GM21381 (cell line): ENCODE results near the gene SH3PXD2B.
A peak's percentile ranks its signal among the peaks of the same experiment; 100 is the strongest.
"Not testable (repeated sequence)": the region's sequence is repeated elsewhere in the genome, so short reads cannot be mapped to it uniquely, and the experiment has no call there.

Source experiments
- ATAC-seq: cut with Tn5 transposase; IDR thresholded peaks from one replicate; pipeline ENCODE4 v1.9.1; 2021; ENCODE audit warnings: mild to moderate bottlenecking, moderate library complexity; ENCODE audit not compliant: unreplicated experiment

The SH3PXD2B gene

DNA sequence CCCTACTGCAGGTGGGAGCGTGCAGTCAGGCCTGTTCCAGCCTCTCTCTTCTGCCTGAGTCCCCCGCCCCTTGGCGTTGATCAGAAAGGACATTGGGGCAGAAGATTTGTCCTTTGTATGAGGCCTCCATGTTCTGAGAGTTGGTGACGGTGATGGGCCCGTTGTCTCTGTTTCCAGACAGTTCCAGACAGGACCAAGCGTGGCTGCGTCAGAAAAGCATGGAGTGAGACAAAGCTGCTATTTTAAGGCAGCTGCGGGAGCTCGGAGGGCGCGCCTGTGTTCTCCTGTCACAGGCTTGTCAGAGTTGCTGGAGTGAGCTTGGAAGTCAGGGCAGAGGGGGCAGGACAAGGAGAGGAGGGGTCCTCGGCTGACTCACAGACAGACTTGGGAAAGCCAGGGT lies 32.1 kb upstream of the SH3PXD2B start:
- ATAC-seq = no peak

GRCh38 chr5:172485511-172486202 lies 31.3 kb upstream of the SH3PXD2B start:
- no peak for ATAC-seq

DNA sequence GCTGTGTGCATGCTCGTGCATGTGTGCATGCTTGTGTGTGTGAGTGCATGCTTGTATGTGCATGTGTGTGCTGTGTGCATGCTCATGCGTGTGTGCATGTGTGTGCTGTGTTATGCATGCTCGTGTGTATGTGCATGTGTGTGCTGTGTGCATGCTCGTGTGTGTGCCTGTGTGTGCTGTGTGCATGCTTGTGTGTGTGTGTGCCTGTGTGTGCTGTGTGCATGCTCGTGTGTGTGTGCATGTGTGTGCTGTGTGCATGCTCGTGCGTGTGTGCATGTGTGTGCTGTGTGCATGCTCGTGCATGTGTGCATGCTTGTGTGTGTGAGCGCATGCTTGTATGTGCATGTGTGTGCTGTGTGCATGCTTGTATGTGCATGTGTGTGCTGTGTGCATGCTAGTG lies 30.3 kb upstream of the SH3PXD2B start:
- ATAC-seq = no peak

DNA sequence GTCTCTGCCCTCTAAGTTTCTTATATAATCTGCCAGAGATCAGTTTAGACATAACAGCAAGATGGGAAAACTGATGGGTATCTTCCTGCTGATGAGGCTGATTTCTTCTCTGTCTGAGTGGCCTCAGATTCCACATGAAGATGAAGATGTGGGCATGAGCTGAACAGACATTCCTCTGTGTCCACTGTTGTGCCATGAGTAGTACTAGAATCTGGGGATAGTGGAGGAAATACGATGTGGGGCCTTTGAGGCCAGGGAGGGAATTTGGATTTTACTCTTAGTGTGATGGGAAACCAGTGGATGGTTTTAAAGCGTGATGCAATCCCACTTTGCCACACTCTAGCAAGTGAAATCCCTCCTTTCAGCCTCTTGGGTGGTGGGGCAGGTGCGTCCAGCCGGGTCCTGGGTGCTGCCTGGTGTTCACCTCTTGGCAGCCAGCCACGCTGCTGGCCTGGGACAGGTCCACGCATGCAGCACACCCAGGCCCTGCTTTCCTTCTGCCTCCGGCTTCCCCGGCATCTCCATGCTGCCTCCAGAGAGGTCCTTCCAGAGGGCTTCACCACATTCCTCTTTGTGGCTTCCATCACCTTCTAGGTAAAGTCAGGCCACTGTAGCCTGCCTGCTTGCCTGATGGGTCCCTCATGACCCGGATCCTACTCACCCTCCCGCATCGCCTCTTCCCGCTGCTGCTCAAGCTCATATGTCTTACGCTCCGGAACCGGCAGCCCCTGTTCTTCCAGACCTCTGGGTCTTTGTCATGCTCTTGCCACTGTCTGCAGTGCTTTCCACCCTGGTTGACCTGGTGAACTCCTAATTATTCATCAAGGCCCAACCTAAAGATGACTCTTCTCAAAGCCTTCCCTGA lies 28.1 kb upstream of the SH3PXD2B start:
- ATAC-seq = no peak

- ATAC-seq = no peak
These were observed 26.9 kb upstream of the SH3PXD2B start for GRCh38 chr5:172481011-172481800.

- no peak for ATAC-seq
These were observed 25.4 kb upstream of the SH3PXD2B start for GRCh38 chr5:172479784-172480115.

GRCh38 chr5:172479034-172479783 lies 24.9 kb upstream of the SH3PXD2B start:
- ATAC-seq = peak; percentile 74

DNA sequence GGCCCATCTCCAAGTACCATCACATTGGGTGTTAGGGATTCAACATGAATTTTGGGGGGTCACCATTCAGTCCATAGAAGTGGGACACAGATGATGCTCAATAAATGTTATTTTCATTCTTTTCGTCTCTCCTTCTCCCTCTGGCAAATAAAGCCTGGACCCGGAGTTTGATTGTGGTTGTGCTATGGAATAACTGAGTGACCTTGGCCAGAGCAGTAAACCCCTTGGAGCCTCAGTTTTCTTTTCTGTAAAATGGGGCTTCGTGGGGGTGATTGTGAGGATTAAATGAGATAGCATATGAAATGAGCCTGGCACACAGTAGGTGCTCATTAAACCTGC lies 24.3 kb upstream of the SH3PXD2B start:
- ATAC-seq = not testable (repeated sequence)

- no peak for ATAC-seq
These were observed 23.9 kb upstream of the SH3PXD2B start for GRCh38 chr5:172478256-172478655.

DNA sequence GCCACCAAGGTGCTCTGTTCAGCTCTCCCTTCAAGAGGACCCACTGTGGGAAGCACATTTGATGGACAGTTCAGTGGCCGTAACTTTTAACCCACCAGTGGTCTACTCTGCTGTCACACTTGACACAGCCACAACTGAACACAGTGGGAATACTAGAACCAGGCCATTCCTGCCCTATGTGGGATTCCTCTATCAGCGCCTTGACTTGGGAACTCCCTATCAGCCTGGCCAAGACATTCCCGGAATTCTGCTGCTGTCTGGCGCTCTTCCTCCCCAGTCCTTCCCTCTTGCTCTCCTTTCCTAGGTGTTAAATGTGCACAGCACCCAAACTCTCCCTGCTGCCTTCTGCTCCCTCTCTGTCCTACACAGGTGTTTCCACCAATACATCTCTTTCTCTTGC lies 23.1 kb upstream of the SH3PXD2B start:
- ATAC-seq = no peak

DNA sequence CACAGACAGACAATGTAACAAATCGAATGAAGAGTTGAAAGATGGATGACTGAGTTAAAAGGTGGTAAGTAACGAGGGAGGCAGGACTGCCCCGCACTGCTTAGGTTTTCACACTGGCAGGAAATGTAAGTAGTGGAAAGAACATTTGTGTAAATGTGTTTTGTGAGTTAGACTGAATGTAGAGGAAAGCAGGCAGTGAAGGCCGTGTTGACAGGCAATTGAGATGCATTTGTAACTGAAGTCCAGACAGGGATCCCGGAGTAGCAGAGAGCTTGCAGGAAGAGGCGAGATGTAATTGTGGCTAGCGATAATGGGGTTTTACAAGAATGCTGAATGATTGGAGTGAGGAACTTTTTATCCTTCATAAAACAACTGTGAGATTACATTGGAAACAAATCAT lies 20.0 kb upstream of the SH3PXD2B start:
- ATAC-seq = no peak

DNA sequence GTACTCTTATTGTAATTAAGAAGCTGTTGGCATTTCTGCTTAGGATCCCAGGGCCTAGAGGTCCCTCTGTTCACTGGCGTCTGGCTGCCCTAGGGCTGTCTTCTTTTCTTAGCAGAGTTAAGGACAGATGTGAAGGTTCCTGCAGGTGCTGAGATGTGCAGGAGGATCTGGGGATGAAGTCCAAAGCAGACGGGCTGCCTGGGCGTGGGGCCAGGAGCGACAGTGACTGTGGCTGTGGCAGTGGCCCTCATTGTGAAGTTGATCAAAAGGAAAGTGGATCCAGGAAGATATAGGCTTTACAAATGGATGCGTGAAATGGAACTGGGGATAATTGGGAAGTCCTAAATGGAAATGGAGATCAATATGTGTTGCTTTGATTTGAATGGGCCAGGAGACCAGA lies 19.1 kb upstream of the SH3PXD2B start:
- ATAC-seq = no peak

- no peak for ATAC-seq
These were observed 15.4 kb upstream of the SH3PXD2B start for GRCh38 chr5:172469697-172470096.

- no peak for ATAC-seq
These were observed 11.7 kb upstream of the SH3PXD2B start for GRCh38 chr5:172466062-172466461.

GRCh38 chr5:172463031-172463430 lies 8.7 kb upstream of the SH3PXD2B start:
- no peak for ATAC-seq

DNA sequence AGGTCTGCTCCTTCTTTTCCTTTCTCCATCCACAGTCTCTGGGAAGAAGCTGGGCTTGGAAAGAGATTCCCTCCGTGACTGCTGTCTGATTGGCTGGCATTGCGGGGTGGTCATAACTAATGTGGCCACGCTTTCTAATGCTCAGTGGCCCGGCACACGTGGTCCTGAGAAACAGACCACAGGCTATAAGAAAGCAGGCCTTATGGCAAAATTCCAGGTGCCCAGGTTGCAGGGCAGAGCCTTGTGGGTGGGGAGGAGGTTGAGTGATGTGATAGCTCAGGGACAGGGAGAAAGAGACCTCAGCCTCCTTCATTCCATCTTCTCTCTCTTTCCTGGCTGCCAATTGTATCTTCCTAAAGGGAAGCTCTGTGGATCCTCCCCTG lies 5.4 kb upstream of the SH3PXD2B start:
- ATAC-seq = no peak

DNA sequence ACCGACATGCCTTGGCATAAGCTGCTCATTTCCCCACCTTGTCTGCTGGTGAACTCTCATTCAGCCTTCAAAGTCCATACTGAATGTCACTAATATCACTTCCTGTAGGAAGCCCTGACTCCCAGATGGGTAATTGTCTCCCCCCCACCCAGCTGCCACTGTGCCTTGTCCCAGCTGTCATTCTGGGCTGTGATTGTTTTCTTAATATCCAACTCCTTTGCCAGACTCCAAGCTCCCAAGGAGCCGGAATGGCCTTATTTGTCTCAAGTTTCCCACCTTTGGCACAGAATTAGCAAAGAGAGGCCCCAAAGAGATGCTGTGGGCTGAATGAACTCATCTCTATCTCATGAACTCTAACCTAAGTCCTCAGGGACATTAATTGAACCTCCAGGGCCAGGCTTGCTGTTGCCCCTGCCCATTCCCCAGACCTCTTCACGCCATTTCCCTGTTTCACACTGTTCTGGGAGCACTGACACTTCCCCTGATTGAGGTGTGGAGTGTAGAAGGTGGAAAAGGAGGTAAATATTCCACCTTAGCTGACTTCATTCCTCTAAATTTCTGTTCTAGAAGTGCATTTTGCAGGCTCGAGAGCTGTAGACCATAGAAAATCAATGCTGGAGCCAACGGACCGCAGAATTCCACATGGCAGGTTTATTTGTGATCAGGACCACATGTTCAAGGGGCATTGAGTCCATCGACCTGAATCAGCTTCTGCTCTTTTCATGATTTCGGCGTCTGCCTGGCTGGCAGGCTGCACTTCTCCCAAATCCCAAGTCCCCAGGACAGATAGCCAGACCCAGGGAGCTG lies 4.9 kb upstream of the SH3PXD2B start:
- no peak for ATAC-seq

GRCh38 chr5:172456076-172456722 lies 1.9 kb upstream of the SH3PXD2B start:
- ATAC-seq = no peak

DNA sequence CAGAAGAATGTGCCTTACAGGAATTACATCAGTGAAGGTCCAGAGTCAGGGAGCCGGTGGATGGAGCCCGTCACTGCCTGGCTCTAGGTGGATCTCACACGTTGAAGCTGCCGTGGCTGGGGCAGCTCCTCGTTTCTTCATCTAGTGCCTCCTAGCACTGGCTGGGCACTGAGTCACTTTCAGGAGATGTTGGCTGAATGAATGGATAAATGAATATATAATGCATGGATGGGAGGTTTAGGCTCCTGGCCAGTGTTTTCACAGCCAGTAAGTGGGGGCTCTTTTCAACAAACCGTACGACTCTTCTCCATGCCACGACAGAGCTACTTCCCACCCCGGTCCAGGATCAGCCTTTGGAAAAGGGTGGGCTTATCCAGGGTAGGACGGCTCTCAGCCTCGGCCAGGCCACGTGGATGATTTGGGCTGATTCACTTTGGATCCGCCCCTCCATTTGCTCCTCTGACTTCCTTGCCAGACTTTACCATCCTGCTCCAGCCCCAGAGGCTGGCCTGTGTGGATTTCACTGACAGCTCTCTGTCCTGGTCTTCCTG lies 1.3 kb upstream of the SH3PXD2B start:
- no peak for ATAC-seq

- ATAC-seq = no peak
These were observed 709 bp upstream of the SH3PXD2B start for GRCh38 chr5:172455087-172455381.
